Heart left ventricle (tissue), 13 donors: Measurements from ENCODE around the gene KCNMA1.
"Not testable (repeated sequence)": the region's sequence is repeated elsewhere in the genome, so short reads cannot be mapped to it uniquely, and the experiment has no call there.

Experiments used
- CTCF ChIP-seq, 12 donors: fragments of 200-600 bp; sonication (generic) in 4 of 12; IDR thresholded peaks; one replicate each; pipeline versions ENCODE4 v1.5.0 to v1.8.0; 2018 to 2022; ENCODE audit warnings: antibody characterized with exemption in 12 of 12, mild to moderate bottlenecking in 5 of 12
- POLR2A ChIP-seq, 2 donors: fragments of 450-650 bp; IDR thresholded peaks; one replicate each; pipeline ENCODE4 v1.6.1; 2017; ENCODE audit warnings: antibody characterized with exemption in 2 of 2, mild to moderate bottlenecking in 2 of 2, moderate library complexity in 2 of 2
- donor health status: ischemic (EF 13 %, LVEDD 7.1; RV severe dilation, severe dysfunction).
- donor health status: DM: no; HTN: yes; CAD: no.
- donor health status: DM: no; HTN: no; CAD: no.
- donor health status: ischemic (EF 25% LVEDD 6.9; RV normal size, moderate dysfunction).
- donor health status: ischemic (EF 25% LVEDD 5.7; RV mildly dilated, moderate dysfunction).
- donor health status: ischemic (EF 35%, LVEDD 5.7; RV mildly dilated, moderate dysfunction).
- donor health status: nonischemic (EF 11% LVEDD 7.7; RV severe dilation, severe dysfunction).
- donor health status: DM: yes; HTN: yes; CAD: no.
- donor health status: PGD.
- donor health status: ischemic (EF 29% LVEDD 5.4; RV normal size, mild dysfunction).
- donor health status: nonischemic (EF 23%, LVEDD 6.1; RV moderate dilation, normal function).

- not testable (repeated sequence) for TF ChIP-seq CTCF, POLR2A (IDR thresholded peaks at IDR 0.05)
Measured at GRCh38 chr10:77659046-77659670, 21.6 kb upstream of the KCNMA1 start.
